Stimulated activated CD4-positive, alpha-beta T cell treated with anti-CD3 and anti-CD28 coated beads, Interleukin-2, amount 100 ng/mL, for 24 hours (primary cell): ENCODE results near the gene ACTN1.

Experiments
- DNase-seq, 2 donors: peaks; one replicate each; pipeline ENCODE4 v3.0.0-alpha.2; 2020

Gene ACTN1

GRCh38 chr14:68931474-68932051, 47.5 kb downstream of the ACTN1 start:
- no peak for DNase-seq

- no peak for DNase-seq
These were observed 48.0 kb downstream of the ACTN1 start for GRCh38 chr14:68931063-68931462.

- DNase-seq: no peak
These were observed 49.3 kb downstream of the ACTN1 start for GRCh38 chr14:68929623-68930307.

- no peak for DNase-seq
These were observed 50.1 kb downstream of the ACTN1 start for GRCh38 chr14:68928770-68929550.

- DNase-seq: no peak
These were observed 51.0 kb downstream of the ACTN1 start for GRCh38 chr14:68927956-68928675.

GRCh38 chr14:68927089-68927488, 52.0 kb downstream of the ACTN1 start:
- DNase-seq: no peak

GRCh38 chr14:68926236-68926635, 52.9 kb downstream of the ACTN1 start:
- DNase-seq: no peak

- no peak for DNase-seq
These were observed 53.7 kb downstream of the ACTN1 start for GRCh38 chr14:68925373-68925772.

GRCh38 chr14:68924186-68925158, 54.6 kb downstream of the ACTN1 start:
- no peak for DNase-seq

- no peak for DNase-seq
These were observed 56.2 kb downstream of the ACTN1 start for GRCh38 chr14:68922886-68923285.

GRCh38 chr14:68922201-68922621, 56.9 kb downstream of the ACTN1 start:
- no peak for DNase-seq

GRCh38 chr14:68921666-68922065, 57.4 kb downstream of the ACTN1 start:
- no peak for DNase-seq

GRCh38 chr14:68921049-68921448, 58.1 kb downstream of the ACTN1 start:
- no peak for DNase-seq

- no peak for DNase-seq
These were observed 59.8 kb downstream of the ACTN1 start for GRCh38 chr14:68919129-68919927.

- no peak for DNase-seq
These were observed 60.5 kb downstream of the ACTN1 start for GRCh38 chr14:68918612-68919011.

- no peak for DNase-seq
These were observed 62.7 kb downstream of the ACTN1 start for GRCh38 chr14:68916358-68916941.

- no peak for DNase-seq
These were observed 65.6 kb downstream of the ACTN1 start for GRCh38 chr14:68913516-68913915.

GRCh38 chr14:68911594-68912227, 67.4 kb downstream of the ACTN1 start:
- peak; percentile 80 to 83 for DNase-seq

- DNase-seq: peak in 1 of 2 donors; percentile 20
These were observed 68.6 kb downstream of the ACTN1 start for GRCh38 chr14:68910540-68910939.

GRCh38 chr14:68908803-68909202, 70.3 kb downstream of the ACTN1 start:
- no peak for DNase-seq
